H1 (cell line): ENCODE results near the gene ATAD3A. TPM values are rescaled to one million over a fixed set of nuclear protein-coding genes. Genes with fewer than 3 reads are reported as not detected.

Experiments
- CTCF ChIA-PET: fragments of 300-600 bp; sonication (Branson Sonifier 250); formaldehyde crosslinking; loops from one replicate; lab custom pipeline; 2021; ENCODE audit not compliant: partially characterized antibody; lab: Charles Lee
- POLR2A ChIA-PET: fragments of 300-600 bp; sonication (Branson Sonifier 250); formaldehyde crosslinking; loops from one replicate; lab custom pipeline; 2021; ENCODE audit warnings: inconsistent platforms; ENCODE audit not compliant: partially characterized antibody; lab: Charles Lee
- DNase-seq, 2 experiments: peaks; one replicate each; pipeline versions ENCODE4 v3.0.0 to v3.0.0-alpha.2; 2010 to 2022; ENCODE audit warnings: low spot score in 2 of 2, low read depth in 1 of 2, mixed read lengths in 1 of 2
- FAIRE-seq: peaks from 2 replicates; lab custom pipeline; 2011; peaks lifted over from hg19 to GRCh38; lab: Jason Lieb, UNC
- H2AFZ ChIP-seq: 2 replicates; pipeline ENCODE4 v1.8.1; 2012; ENCODE audit warnings: low read length, inconsistent platforms
- H2AK5ac ChIP-seq: 2 replicates; pipeline ENCODE4 v1.6.1; 2013; ENCODE audit warnings: low read depth, low read length
- H2BK120ac ChIP-seq: replicated peaks from 2 replicates; pipeline ENCODE3; 2013; ENCODE audit warnings: low read depth, low read length, inconsistent platforms
- H2BK12ac ChIP-seq: 2 replicates; pipeline ENCODE4 v1.6.1; 2013; ENCODE audit warnings: low read depth, low read length
- H2BK15ac ChIP-seq: 2 replicates; pipeline ENCODE4 v1.6.1; 2013; ENCODE audit warnings: low read length
- H2BK20ac ChIP-seq: 2 replicates; pipeline ENCODE4 v1.6.1; 2013; ENCODE audit warnings: low read length
- H2BK5ac ChIP-seq: 2 replicates; pipeline ENCODE4 v1.6.1; 2013; ENCODE audit warnings: low read depth, low read length
- H3K14ac ChIP-seq: 2 replicates; pipeline ENCODE4 v1.6.1; 2013; ENCODE audit warnings: inconsistent platforms; ENCODE audit not compliant: insufficient read length
- H3K18ac ChIP-seq: 2 replicates; pipeline ENCODE4 v1.6.1; 2013; ENCODE audit warnings: low read length; ENCODE audit errors: extremely low read depth
- H3K23ac ChIP-seq: 2 replicates; pipeline ENCODE4 v1.6.1; 2013; ENCODE audit warnings: inconsistent platforms; ENCODE audit not compliant: insufficient read length
- H3K23me2 ChIP-seq: 2 replicates; pipeline ENCODE4 v1.6.1; 2013; ENCODE audit warnings: low read depth, low read length
- H3K27ac ChIP-seq: 2 replicates; pipeline ENCODE4 v1.6.1; 2011; ENCODE audit warnings: low read depth, low read length, inconsistent platforms
- H3K27me3 ChIP-seq, 4 experiments: replicated peaks in 1 of 4; 1 replicate in 1 of 4; 2 replicates in 3 of 4; pipeline versions ENCODE4 v1.6.1 to v1.8.1; 2011 to 2013; ENCODE audit warnings: low read length in 3 of 4, mild to moderate bottlenecking in 3 of 4, inconsistent platforms in 2 of 4, mixed read lengths in 2 of 4, moderate library complexity in 1 of 4; ENCODE audit not compliant: control insufficient read depth in 3 of 4, insufficient read depth in 3 of 4; ENCODE audit errors: extremely low read depth in 1 of 4
- H3K36me3 ChIP-seq, 4 experiments: 2 replicates each; pipeline versions ENCODE4 v1.6.1 to v1.8.1; 2011 to 2013; ENCODE audit warnings: mild to moderate bottlenecking in 4 of 4, low read length in 3 of 4, moderate library complexity in 2 of 4, control low read depth in 1 of 4, inconsistent platforms in 1 of 4; ENCODE audit not compliant: insufficient read depth in 4 of 4, control insufficient read depth in 2 of 4
- H3K4ac ChIP-seq: replicated peaks from 2 replicates; pipeline ENCODE3; 2013; ENCODE audit warnings: low read length, low read depth, mixed read lengths, inconsistent platforms; ENCODE audit not compliant: insufficient read length
- H3K4me1 ChIP-seq, 4 experiments: replicated peaks in 1 of 4; 1 replicate in 1 of 4; 2 replicates in 3 of 4; pipeline versions ENCODE4 v1.6.1 to v1.8.1; 2011 to 2013; ENCODE audit warnings: low read length in 3 of 4, inconsistent platforms in 2 of 4, mixed read lengths in 1 of 4; ENCODE audit not compliant: insufficient read depth in 4 of 4, control insufficient read depth in 3 of 4
- H3K4me2 ChIP-seq, 2 experiments: 2 replicates each; pipeline versions ENCODE4 v1.6.1 to v1.8.1; 2011 to 2013; ENCODE audit warnings: low read depth in 2 of 2, low read length in 2 of 2, control low read depth in 1 of 2, inconsistent platforms in 1 of 2, mild to moderate bottlenecking in 1 of 2; ENCODE audit not compliant: insufficient read depth in 1 of 2
- H3K4me3 ChIP-seq, 4 experiments: fragments of 200-600, 300-600 bp in 1 of 4; sonication (generic), shearing (Covaris generic), sonication (Bioruptor Twin) in 1 of 4; 2 replicates each; pipeline versions ENCODE4 v1.5.1 to v1.8.1; 2011 to 2016; ENCODE audit warnings: low read length in 4 of 4, low read depth in 3 of 4, control low read depth in 2 of 4, inconsistent platforms in 2 of 4, mild to moderate bottlenecking in 2 of 4, mixed read lengths in 1 of 4, moderate library complexity in 1 of 4; ENCODE audit not compliant: insufficient read depth in 2 of 4; ENCODE audit errors: extremely low read depth in 1 of 4
- H3K56ac ChIP-seq: replicated peaks from 2 replicates; pipeline ENCODE3; 2013; ENCODE audit warnings: low read depth, mild to moderate bottlenecking, mixed read lengths, low read length, inconsistent platforms; ENCODE audit not compliant: insufficient read length
- H3K79me1 ChIP-seq: 2 replicates; pipeline ENCODE4 v1.6.1; 2013; ENCODE audit warnings: low read depth, low read length, control low read depth
- H3K79me2 ChIP-seq, 2 experiments: 2 replicates each; pipeline versions ENCODE4 v1.6.1 to v1.8.1; 2012 to 2013; ENCODE audit warnings: low read length in 2 of 2, mild to moderate bottlenecking in 2 of 2, inconsistent platforms in 1 of 2; ENCODE audit not compliant: insufficient read depth in 2 of 2, control insufficient read depth in 1 of 2
- H3K9ac ChIP-seq, 4 experiments: replicated peaks in 1 of 4; 1 replicate in 1 of 4; 2 replicates in 3 of 4; pipeline versions ENCODE4 v1.6.1 to v1.8.1; 2011 to 2013; ENCODE audit warnings: low read depth in 3 of 4, low read length in 3 of 4, control low read depth in 2 of 4, mild to moderate bottlenecking in 2 of 4, moderate library complexity in 2 of 4, inconsistent platforms in 1 of 4; ENCODE audit errors: extremely low read depth in 1 of 4
- H3K9me3 ChIP-seq, 2 experiments: 2 replicates each; pipeline versions ENCODE4 v1.6.1 to v1.8.1; 2012 to 2013; ENCODE audit warnings: mild to moderate bottlenecking in 2 of 2, moderate library complexity in 2 of 2, control low read depth in 1 of 2, inconsistent platforms in 1 of 2, low read depth in 1 of 2, low read length in 1 of 2, mixed read lengths in 1 of 2; ENCODE audit not compliant: insufficient read depth in 2 of 2
- H4K20me1 ChIP-seq, 2 experiments: replicated peaks in 1 of 2; 2 replicates each; pipeline versions ENCODE3 to v1.8.1; 2011 to 2013; ENCODE audit warnings: inconsistent platforms in 2 of 2, low read length in 2 of 2, mild to moderate bottlenecking in 1 of 2; ENCODE audit not compliant: insufficient read depth in 2 of 2, control insufficient read depth in 1 of 2
- H4K5ac ChIP-seq: 2 replicates; pipeline ENCODE4 v1.6.1; 2013; ENCODE audit warnings: low read length, low read depth, mixed read lengths, inconsistent platforms; ENCODE audit not compliant: insufficient read length
- H4K8ac ChIP-seq: 2 replicates; pipeline ENCODE4 v1.8.0; 2013; ENCODE audit warnings: mild to moderate bottlenecking, moderate library complexity, low read length, inconsistent platforms; ENCODE audit not compliant: insufficient read depth; ENCODE audit errors: extremely low read depth
- H4K91ac ChIP-seq: replicated peaks from 2 replicates; pipeline ENCODE3; 2013; ENCODE audit warnings: low read length, mixed read lengths, inconsistent platforms; ENCODE audit not compliant: insufficient read length
- ASH2L ChIP-seq: fragments of 200-600, 300-600 bp; sonication (generic); IDR thresholded peaks from one replicate; pipeline ENCODE4 v1.7.1; 2017; ENCODE audit warnings: low read length
- CTBP2 ChIP-seq: IDR thresholded peaks from 2 replicates; pipeline ENCODE4 v1.7.0; 2011; ENCODE audit warnings: borderline replicate concordance, mild to moderate bottlenecking, moderate library complexity, mixed read lengths, low read length; ENCODE audit not compliant: insufficient read depth, insufficient read length
- HDAC6 ChIP-seq: IDR thresholded peaks from one replicate; pipeline ENCODE4 v1.7.1; 2012; ENCODE audit warnings: low read depth, mild to moderate bottlenecking, inconsistent platforms, low read length, moderate library complexity
- PHF8 ChIP-seq: fragments of 200-600 bp; sonication (generic); conservative IDR thresholded peaks from 2 replicates; pipeline ENCODE4 v1.7.1; 2012; ENCODE audit warnings: low read depth, mild to moderate bottlenecking, inconsistent platforms, low read length, moderate library complexity
- POLR2A ChIP-seq, 2 experiments: IDR thresholded peaks; 1 replicate in 1 of 2; 2 replicates in 1 of 2; pipeline ENCODE4 v1.6.1; 2011; ENCODE audit warnings: low read depth in 2 of 2, low read length in 2 of 2, mild to moderate bottlenecking in 2 of 2; ENCODE audit errors: control extremely low read depth in 1 of 2
- POLR2AphosphoS5 ChIP-seq: IDR thresholded peaks from 2 replicates; pipeline ENCODE4 v1.6.1; 2011; ENCODE audit warnings: low read depth, low read length
- POU5F1 ChIP-seq: IDR thresholded peaks from 2 replicates; pipeline ENCODE4 v1.6.1; 2011; ENCODE audit warnings: low read depth, mild to moderate bottlenecking, low read length, moderate library complexity
- RBBP5 ChIP-seq: IDR thresholded peaks from 2 replicates; pipeline ENCODE4 v1.7.1; 2012; ENCODE audit warnings: low read depth, mild to moderate bottlenecking, inconsistent platforms, low read length, moderate library complexity, borderline replicate concordance
- RFX5 ChIP-seq: IDR thresholded peaks from 2 replicates; pipeline ENCODE4 v1.6.1; 2011; ENCODE audit warnings: low read depth, low read length, improper control_type of control experiment, borderline replicate concordance
- RXRA ChIP-seq: IDR thresholded peaks from 2 replicates; pipeline ENCODE4 v1.6.1; 2011; ENCODE audit warnings: low read depth, mild to moderate bottlenecking, low read length, moderate library complexity; ENCODE audit not compliant: insufficient read depth
- SAP30 ChIP-seq: fragments of 300-600 bp; sonication (generic); IDR thresholded peaks from 2 replicates; pipeline ENCODE4 v1.7.1; 2012; ENCODE audit warnings: low read length, moderate library complexity, mild to moderate bottlenecking, inconsistent platforms; ENCODE audit not compliant: insufficient read depth, insufficient replicate concordance
- SIX5 ChIP-seq: IDR thresholded peaks from 2 replicates; pipeline ENCODE4 v1.6.1; 2011; ENCODE audit warnings: mild to moderate bottlenecking, low read depth, low read length
- WGBS, 2 experiments: shearing (Covaris generic) in 1 of 2; methylation state at CpG; one replicate each; pipeline versions ENCODE4 v1.1.6 to v1.1.7; 2013 to 2015; ENCODE audit warnings: low lambda C conversion rate in 2 of 2, mixed read lengths in 2 of 2, inconsistent platforms in 1 of 2, low coverage in 1 of 2, missing lambda C conversion rate in 1 of 2; ENCODE audit not compliant: insufficient replicate concordance in 2 of 2, insufficient coverage in 1 of 2, insufficient read length in 1 of 2; ENCODE audit errors: extremely low coverage in 1 of 2, missing lambda C conversion rate in 1 of 2; 5-methylcytosine and 5-hydroxymethylcytosine counted together
- polyA plus RNA-seq, 7 experiments: library from polyadenylated mRNA; depleted of rRNA in 3 of 7; stranded (reverse) in 5 of 7; unstranded in 2 of 7; fragments of >200 nt in 5 of 7; fragments of 200-250 nt in 2 of 7; gene quantifications; 1 replicate in 5 of 7; 2 replicates in 1 of 7; 4 replicates in 1 of 7; pipeline versions ENCODE4 v1.2.1 to v1.2.3, GENCODE V29; 2011 to 2013; ENCODE audit warnings: missing spikeins in 2 of 7, mixed read lengths in 2 of 7
- total RNA-seq: library from RNA; stranded (reverse); fragmentation: NEBNext Ultra II Directional; extraction: Animal tissue kit (Norgen Biotek cat#: 25700); gene quantifications from 2 replicates; pipeline ENCODE4 v1.2.1, GENCODE V29; 2021
- TF ChIP-seq, protein P1 (sequence below): IDR thresholded peaks from 2 replicates; pipeline ENCODE4 v1.6.1; 2012; ENCODE audit warnings: low read length, inconsistent platforms

The ATAD3A gene
- total and polyA plus RNA-seq, 2 of the 8 experiments (the other 6 are each of a cell fraction or from before 2014, with no cell fraction given): 28.3 to 64.7 TPM

DNA sequence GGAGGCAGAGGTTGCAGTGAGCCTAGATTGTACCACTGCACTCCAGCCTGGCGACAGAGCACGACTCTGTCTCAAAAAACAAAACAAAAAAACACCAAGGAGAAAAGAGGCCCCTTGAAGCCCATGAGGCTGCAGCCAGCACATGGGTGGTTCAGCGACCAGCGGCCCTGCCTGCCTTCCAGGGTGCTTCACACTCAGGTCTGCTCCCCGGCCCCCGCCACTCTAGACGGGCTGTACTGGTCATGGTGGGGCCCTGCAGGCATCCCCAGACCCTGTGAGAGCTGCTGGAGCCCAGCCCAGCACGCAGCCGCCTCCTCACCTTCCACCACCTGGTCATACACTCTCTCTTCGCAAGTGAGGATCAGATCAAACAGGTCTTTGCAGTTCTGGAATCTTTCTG, 32.6 kb downstream of the ATAD3A start:
- no peak overlapping the region for H2AFZ ChIP-seq
- ChIA-PET CTCF (no interaction called here), POLR2A (interaction anchor here (23.0 kb wide), 1 partner anchor 19 kb away, joined by 367 read pairs; no protein-coding TSS in a partner anchor)
- peaks cover 4% of the 10 kb centered on the region; the same call in 1 of the 2 replicates for H3K79me1 ChIP-seq
- H3K27me3 ChIP-seq: no peaks in the 10 kb centered on the region
- H3K4me2 ChIP-seq: no peak overlapping the region
- FAIRE-seq: no peak
- H2BK15ac ChIP-seq: no peak overlapping the region
- peaks cover 2 to 16% (median 11%) of the 10 kb centered on the region in 4 experiments; a peak in 4 of 8 replicates for H3K36me3 ChIP-seq
- H2BK120ac ChIP-seq: no peak overlapping the region
- 89% methylated on average over 10 of the region's 10 CpGs; no CpG with 5 or more reads in 1 of the 2 experiments for WGBS, 2 experiments
- H2BK12ac ChIP-seq: no peak overlapping the region
- H4K20me1 ChIP-seq: peaks cover 7 to 18% of the 10 kb centered on the region in 2 experiments
- H3K4ac ChIP-seq: no peak overlapping the region
- no peak overlapping the region for H3K27ac ChIP-seq
- DNase-seq: no peak
- H3K56ac ChIP-seq: no peak overlapping the region
- no peaks in the 10 kb centered on the region for H3K79me2 ChIP-seq
- no peak overlapping the region for H4K91ac ChIP-seq
- H3K23me2 ChIP-seq: peaks cover 6% of the 10 kb centered on the region; the same call in 1 of the 2 replicates
- H3K4me3 ChIP-seq: no peak overlapping the region
- peaks cover 0 to 5% (median 0%) of the 10 kb centered on the region in 4 experiments; a peak in 2 of 7 replicates for H3K4me1 ChIP-seq
- no peak overlapping the region for H3K23ac ChIP-seq
- no peak overlapping the region for H3K14ac ChIP-seq
- H2AK5ac ChIP-seq: no peak overlapping the region
- H3K9me3 ChIP-seq: no peaks in the 10 kb centered on the region
- H2BK5ac ChIP-seq: no peak overlapping the region
- H3K18ac ChIP-seq: no peak overlapping the region
- no peak overlapping the region for H3K9ac ChIP-seq
- H4K8ac ChIP-seq: peak overlapping the region; percentile 85; the same call in 1 of the 2 replicates
- no peak overlapping the region for H2BK20ac ChIP-seq
- H4K5ac ChIP-seq: no peak overlapping the region
- TF ChIP-seq ASH2L (no peak), SIX5 (no peak), CTBP2 (no peak), RXRA (no peak), SAP30 (no peak), HDAC6 (no peak), RFX5 (no peak), POLR2A (IDR thresholded peaks at IDR 0.05; ENCODE audit: control extremely low read depth in 1 of 2, low read depth in 2 of 2, low read length in 2 of 2) (no peak), PHF8 (no peak), RBBP5 (no peak), POU5F1 (no peak), POLR2AphosphoS5 (no peak)
- TF ChIP-seq, protein P1, sequence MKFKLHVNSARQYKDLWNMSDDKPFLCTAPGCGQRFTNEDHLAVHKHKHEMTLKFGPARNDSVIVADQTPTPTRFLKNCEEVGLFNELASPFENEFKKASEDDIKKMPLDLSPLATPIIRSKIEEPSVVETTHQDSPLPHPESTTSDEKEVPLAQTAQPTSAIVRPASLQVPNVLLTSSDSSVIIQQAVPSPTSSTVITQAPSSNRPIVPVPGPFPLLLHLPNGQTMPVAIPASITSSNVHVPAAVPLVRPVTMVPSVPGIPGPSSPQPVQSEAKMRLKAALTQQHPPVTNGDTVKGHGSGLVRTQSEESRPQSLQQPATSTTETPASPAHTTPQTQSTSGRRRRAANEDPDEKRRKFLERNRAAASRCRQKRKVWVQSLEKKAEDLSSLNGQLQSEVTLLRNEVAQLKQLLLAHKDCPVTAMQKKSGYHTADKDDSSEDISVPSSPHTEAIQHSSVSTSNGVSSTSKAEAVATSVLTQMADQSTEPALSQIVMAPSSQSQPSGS: no peak
